Fibroblast of pulmonary artery (primary cell): ENCODE data around the gene RABL6.
"Not testable (repeated sequence)": the region's sequence is repeated elsewhere in the genome, so short reads cannot be mapped to it uniquely, and the experiment has no call there.

Source experiments
- DNase-seq: peaks from one replicate; pipeline ENCODE4 v3.0.0-alpha.2; 2010; ENCODE audit warnings: low read depth
- H3K4me3 ChIP-seq: replicated peaks from 2 replicates; pipeline ENCODE4 v1.5.1; 2011; ENCODE audit warnings: low read depth, mild to moderate bottlenecking, control low read depth, low read length, moderate library complexity
- CTCF ChIP-seq: IDR thresholded peaks from 2 replicates; pipeline ENCODE4 v1.5.1; 2011; ENCODE audit warnings: mild to moderate bottlenecking, control low read depth, low read length, inconsistent platforms; ENCODE audit errors: missing control alignments

The RABL6 gene

GRCh38 chr9:136831002-136831719 lies 23.4 kb downstream of the RABL6 start:
- no peak overlapping the region for H3K4me3 ChIP-seq
- TF ChIP-seq CTCF = no peak
- DNase-seq = no peak

GRCh38 chr9:136831720-136832104 lies 24.0 kb downstream of the RABL6 start:
- no peak overlapping the region for H3K4me3 ChIP-seq
- DNase-seq = no peak
- TF ChIP-seq CTCF = no peak

GRCh38 chr9:136832581-136832980 lies 24.8 kb downstream of the RABL6 start:
- no peak for DNase-seq
- TF ChIP-seq CTCF = no peak
- H3K4me3 ChIP-seq = no peak overlapping the region

DNA sequence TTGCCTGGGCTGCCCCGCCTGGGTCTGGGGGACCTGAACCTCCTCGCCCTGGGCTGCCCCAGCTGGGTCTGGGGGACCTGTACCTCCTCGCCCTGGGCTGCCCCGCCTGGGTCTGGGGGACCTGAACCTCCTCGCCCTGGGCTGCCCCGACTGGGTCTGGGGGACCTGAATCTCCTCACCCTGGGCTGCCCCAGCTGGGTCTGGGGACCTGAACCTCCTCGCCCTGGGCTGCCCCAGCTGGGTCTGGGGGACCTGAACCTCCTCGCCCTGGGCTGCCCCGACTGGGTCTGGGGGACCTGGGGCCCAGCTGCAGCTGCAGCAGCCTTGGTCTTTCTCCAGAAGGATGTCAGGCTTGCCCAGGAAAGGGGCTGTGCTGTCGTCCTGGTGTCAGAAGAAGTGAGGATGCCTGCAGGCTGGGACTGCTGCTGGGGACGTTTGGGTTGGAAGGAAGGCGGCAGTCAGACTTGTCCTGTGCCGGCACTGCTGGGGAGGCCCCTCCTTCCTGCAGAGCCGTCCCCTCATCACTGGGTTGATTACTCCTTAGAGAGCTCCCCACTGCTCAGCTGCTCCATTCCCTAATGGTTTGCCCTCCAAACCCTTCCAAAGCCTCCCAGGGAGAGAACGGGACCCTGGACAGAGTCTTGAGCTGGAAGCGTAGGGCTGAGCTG lies 25.8 kb downstream of the RABL6 start:
- H3K4me3 ChIP-seq, DNase-seq: not testable (repeated sequence)

DNA sequence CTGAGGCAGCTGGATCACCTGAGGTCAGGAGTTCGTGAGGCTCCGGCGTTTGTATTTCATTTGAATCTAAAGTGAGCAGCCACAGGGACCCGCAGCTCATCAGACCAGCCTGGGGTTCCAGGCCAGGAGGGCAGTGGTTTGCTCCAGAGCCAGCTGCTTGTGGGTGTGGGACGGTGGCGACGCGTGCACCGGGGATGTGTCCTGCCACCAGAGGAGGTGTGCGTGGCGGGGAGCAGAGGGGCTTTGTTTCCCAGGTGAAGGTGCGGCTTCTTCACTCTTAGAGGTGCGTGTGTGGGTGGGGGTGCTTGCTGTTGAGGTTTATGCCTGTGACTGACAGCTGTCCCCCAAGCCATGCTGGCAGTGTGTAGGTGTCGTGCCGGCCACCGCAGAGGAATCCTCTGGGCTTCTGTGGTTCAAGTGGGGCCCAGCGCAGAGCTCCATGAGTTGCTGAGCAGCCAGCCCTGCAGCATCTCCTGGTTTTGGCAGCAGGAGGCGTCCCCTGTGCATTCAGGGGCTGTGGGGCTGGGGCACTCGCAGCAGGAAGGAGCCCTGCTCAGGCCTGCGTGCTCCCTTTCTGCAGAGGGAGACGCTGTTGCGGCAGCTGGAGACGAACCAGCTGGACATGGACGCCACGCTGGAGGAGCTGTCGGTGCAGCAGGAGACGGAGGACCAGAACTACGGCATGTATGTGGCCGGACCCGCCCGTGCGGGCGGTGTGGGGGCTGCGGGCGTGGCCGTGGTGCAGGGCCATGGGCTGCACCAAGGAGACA lies 27.6 kb downstream of the RABL6 start:
- no peak overlapping the region for H3K4me3 ChIP-seq
- no peak for TF ChIP-seq CTCF
- DNase-seq = no peak

GRCh38 chr9:136835932-136836904 lies 28.5 kb downstream of the RABL6 start:
- no peak overlapping the region for H3K4me3 ChIP-seq
- no peak for TF ChIP-seq CTCF
- DNase-seq = no peak
